Kidney (tissue), 14 donors: ENCODE data around the gene CTIF. TPM values are rescaled to one million over a fixed set of nuclear protein-coding genes. Genes with fewer than 3 reads are reported as not detected.
A peak's percentile ranks its signal among the peaks of the same experiment; 100 is the strongest.

Experiments used
- DNase-seq, 5 donors: peaks; one replicate each; pipeline ENCODE4 v3.0.0-alpha.2; 2013 to 2020
- FAIRE-seq: peaks from 2 replicates; lab custom pipeline; 2012; peaks lifted over from hg19 to GRCh38; lab: Jason Lieb, UNC
- H3K27ac ChIP-seq, 2 donors: one replicate each; pipeline ENCODE4 v1.7.0; 2013; ENCODE audit warnings: low read depth in 2 of 2, low read length in 2 of 2, inconsistent platforms in 1 of 2
- H3K27me3 ChIP-seq: one replicate; pipeline ENCODE4 v1.7.1; 2013; ENCODE audit warnings: low read length, inconsistent platforms; ENCODE audit not compliant: control insufficient read depth, insufficient read depth
- H3K36me3 ChIP-seq, 3 donors: one replicate each; pipeline versions ENCODE4 v1.7.0 to v1.7.1; 2013; ENCODE audit warnings: low read length in 3 of 3, control low read depth in 1 of 3, inconsistent platforms in 1 of 3; ENCODE audit not compliant: insufficient read depth in 3 of 3, control insufficient read depth in 2 of 3
- H3K4me1 ChIP-seq, 3 donors: one replicate each; pipeline versions ENCODE4 v1.7.0 to v1.7.1; 2013; ENCODE audit warnings: low read length in 3 of 3, inconsistent platforms in 1 of 3, low read depth in 1 of 3; ENCODE audit not compliant: control insufficient read depth in 2 of 3, insufficient read depth in 2 of 3
- H3K4me3 ChIP-seq, 3 donors: one replicate each; pipeline versions ENCODE4 v1.7.0 to v1.8.1; 2013; ENCODE audit warnings: low read length in 3 of 3, control low read depth in 1 of 3, inconsistent platforms in 1 of 3
- H3K9ac ChIP-seq, 3 donors: one replicate each; pipeline versions ENCODE4 v1.7.0 to v1.7.1; 2013; ENCODE audit warnings: low read length in 3 of 3, control low read depth in 1 of 3, inconsistent platforms in 1 of 3
- H3K9me3 ChIP-seq, 3 donors: one replicate each; pipeline versions ENCODE4 v1.7.0 to v1.7.1; 2013; ENCODE audit warnings: low read length in 3 of 3, control low read depth in 1 of 3, inconsistent platforms in 1 of 3; ENCODE audit not compliant: control insufficient read depth in 2 of 3, insufficient read depth in 1 of 3
- CTCF ChIP-seq: IDR thresholded peaks from 3 replicates; pipeline ENCODE4 v1.5.1; 2012; ENCODE audit warnings: mild to moderate bottlenecking, moderate library complexity, borderline replicate concordance; ENCODE audit not compliant: insufficient read depth; ENCODE audit errors: extremely low read depth
- intact Hi-C: fragments of 100-400 bp; cut with DNase I; formaldehyde crosslinking; loops from one replicate; pipeline ENCODE4 v1.11.1; 2022
- polyA plus RNA-seq: library from polyadenylated mRNA; stranded (reverse); fragments of 350-450 nt; fragmentation: Illumina TruSeq; extraction: RNeasy Lipid Tissue Mini Kit (QIAGEN cat#74804); gene quantifications from one replicate; pipeline ENCODE4 v1.2.3, GENCODE V29; 2014; ENCODE audit warnings: low read depth, low replicate concordance; ENCODE audit not compliant: insufficient read depth
- total RNA-seq: library from RNA; stranded (reverse); fragmentation: NEBNext Ultra II Directional; extraction: Animal tissue kit (Norgen Biotek cat#: 25700); gene quantifications from one replicate; pipeline ENCODE4 v1.2.1, GENCODE V29; 2021
- donor health status: control.
- donor health status: control.
- donor health status: control.
- donor health status: control.
- donor health status: control.
- donor health status: DM: yes; HTN: yes; CAD: no.
- donor health status: Normal renal cell carcinoma (clear cell type).

CTIF gene
- total and polyA plus RNA-seq, 2 donors from 2014 or later, result 37.3 to 41.9 TPM

GRCh38 chr18:48673853-48674721 lies 135.3 kb downstream of the CTIF start:
- H3K27me3 ChIP-seq, result no peaks in the 10 kb centered on the region
- H3K9me3 ChIP-seq, result no peaks in the 10 kb centered on the region
- H3K4me3 ChIP-seq, result no peak overlapping the region
- H3K4me1 ChIP-seq, result peaks cover 0 to 19% (median 2%) of the 10 kb centered on the region in 3 donors
- DNase-seq, result peak in 1 of 5 donors; percentile 18
- H3K27ac ChIP-seq, result no peak overlapping the region
- H3K36me3 ChIP-seq, result peaks cover 0 to 12% (median 7%) of the 10 kb centered on the region in 3 donors
- intact Hi-C loops, result no loop called here
- TF ChIP-seq CTCF, result no peak
- H3K9ac ChIP-seq, result no peak overlapping the region
- no peak for FAIRE-seq

GRCh38 chr18:48674758-48675351 lies 136.0 kb downstream of the CTIF start:
- H3K9ac ChIP-seq, result no peak overlapping the region
- FAIRE-seq, result no peak
- H3K4me1 ChIP-seq, result peaks cover under 1 to 19% (median 2%) of the 10 kb centered on the region in 3 donors
- TF ChIP-seq CTCF, result no peak
- peak in 1 of 5 donors; percentile 15 for DNase-seq
- no peaks in the 10 kb centered on the region for H3K9me3 ChIP-seq
- no peak overlapping the region for H3K4me3 ChIP-seq
- H3K36me3 ChIP-seq, result peaks cover 0 to 12% (median 7%) of the 10 kb centered on the region in 3 donors
- H3K27ac ChIP-seq, result no peak overlapping the region
- H3K27me3 ChIP-seq, result no peaks in the 10 kb centered on the region
- intact Hi-C loops, result no loop called here

- Histone ChIP-seq H3K9ac (no peak overlapping the region), H3K9me3 (no peaks in the 10 kb centered on the region), H3K27ac (no peak overlapping the region), H3K27me3 (no peaks in the 10 kb centered on the region), H3K4me1 (peaks cover 2 to 19% (median 4%) of the 10 kb centered on the region in 3 donors), H3K36me3 (peaks cover 0 to 12% (median 7%) of the 10 kb centered on the region in 3 donors), H3K4me3 (no peak overlapping the region)
- no peak for FAIRE-seq
- peak; percentile 89 to 95 (median 92) for DNase-seq
- intact Hi-C loops, result no loop called here
- TF ChIP-seq CTCF, result peak; percentile 79
These were observed 136.5 kb downstream of the CTIF start for GRCh38 chr18:48675352-48675761.
